ENCODE measurements around the gene INO80. TPM values are rescaled to one million over a fixed set of nuclear protein-coding genes. Genes with fewer than 3 reads are reported as not detected.

INO80 gene
- total RNA-seq, 1 donor from 2014 or later, result 39.2 TPM

DNA sequence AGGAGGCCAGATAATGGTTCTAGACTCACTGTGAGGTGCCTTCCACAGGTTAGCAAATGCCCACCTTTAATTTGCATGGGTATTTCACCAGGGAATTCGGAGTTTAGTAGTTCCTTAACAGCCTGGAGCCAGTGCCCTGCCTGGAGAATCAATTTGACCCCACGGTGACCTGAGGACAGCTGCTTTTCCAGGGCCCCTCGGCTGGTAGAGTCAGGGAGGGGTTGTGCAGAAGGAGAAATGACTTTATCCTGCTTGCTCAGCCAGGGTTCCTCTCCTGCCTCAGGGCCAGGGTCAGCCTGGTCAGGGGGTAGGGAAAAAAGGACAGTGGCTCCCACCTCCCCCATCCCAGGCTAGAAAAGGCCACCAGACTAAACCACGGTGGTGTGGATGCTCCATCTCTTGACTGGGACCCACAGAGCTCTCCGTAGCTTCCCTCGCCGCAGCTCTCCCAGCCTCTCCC lies 175.0 kb downstream of the INO80 start:
- peak overlapping the region; percentile 37 for H3K4me3 Mint-ChIP-seq
- no peaks in the 10 kb centered on the region for H3K9me3 Mint-ChIP-seq
- peak overlapping the region; percentile 72 for H3K27ac Mint-ChIP-seq
- no peaks in the 10 kb centered on the region for H3K36me3 Mint-ChIP-seq (ENCODE audit: low read depth)
- intact Hi-C loops (cut with micrococcal nuclease), result loop anchor here (1.0 to 5.0 kb wide), 3 partner anchors 12 to 341 kb away; partner anchors contain the start of gene DLL4
- DNase-seq (ENCODE audit: low spot score), result no peak
- peaks cover 3% of the 10 kb centered on the region for H3K27me3 Mint-ChIP-seq (ENCODE audit: insufficient read depth)
- peaks cover 20% of the 10 kb centered on the region for H3K4me1 Mint-ChIP-seq (ENCODE audit: low read depth)

DNA sequence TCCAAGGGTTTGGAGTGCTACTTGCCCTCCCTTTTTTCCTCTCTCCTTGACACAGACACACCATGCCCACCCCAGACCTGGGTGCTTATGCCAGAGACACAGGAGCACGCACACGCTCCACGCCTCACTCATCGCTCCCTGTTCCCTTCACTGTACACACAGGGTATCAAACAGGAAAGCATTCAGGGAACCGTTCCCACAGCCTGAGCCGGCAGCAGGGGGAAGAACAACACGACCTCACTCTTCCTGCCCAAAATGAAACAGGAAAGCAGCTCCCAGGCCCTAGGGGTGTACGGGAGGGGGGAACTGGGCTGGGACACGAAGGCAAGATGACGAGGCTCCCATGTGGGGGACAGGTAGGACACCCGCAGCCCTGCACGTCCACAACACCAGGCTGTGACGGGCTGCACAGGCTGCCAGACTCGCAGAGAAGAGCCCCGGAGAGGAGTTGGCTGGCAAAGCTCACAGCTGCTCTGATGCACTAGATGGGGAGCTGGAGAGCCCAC lies 175.7 kb downstream of the INO80 start:
- H3K4me3 Mint-ChIP-seq, result peak overlapping the region; percentile 37
- peak overlapping the region; percentile 45 for H3K27ac Mint-ChIP-seq
- no peak for DNase-seq (ENCODE audit: low spot score)

GRCh38 chr15:40938536-40938870 lies 177.6 kb downstream of the INO80 start:
- Mint-ChIP-seq H3K36me3 (ENCODE audit: low read depth) (no peaks in the 10 kb centered on the region), H3K4me1 (ENCODE audit: low read depth) (peaks cover 13% of the 10 kb centered on the region), H3K27ac (no peak overlapping the region), H3K9me3 (no peaks in the 10 kb centered on the region), H3K27me3 (ENCODE audit: insufficient read depth) (peaks cover 3% of the 10 kb centered on the region), H3K4me3 (no peak overlapping the region)
- no peak for DNase-seq (ENCODE audit: low spot score)
- intact Hi-C loops (cut with micrococcal nuclease), result no loop called here

More for the DNA sequence above, 175.7 kb downstream of the INO80 start:
- Mint-ChIP-seq H3K4me1 (ENCODE audit: low read depth) (peaks cover 15% of the 10 kb centered on the region), H3K27me3 (ENCODE audit: insufficient read depth) (peaks cover 2% of the 10 kb centered on the region), H3K9me3 (no peaks in the 10 kb centered on the region), H3K36me3 (ENCODE audit: low read depth) (no peaks in the 10 kb centered on the region)
- intact Hi-C loops (cut with micrococcal nuclease), result loop anchor here (5.0 kb wide), 2 partner anchors 33 to 342 kb away; no protein-coding TSS in a partner anchor

- DNase-seq (ENCODE audit: low spot score), result no peak
- intact Hi-C loops (cut with micrococcal nuclease), result no loop called here
- H3K4me3 Mint-ChIP-seq, result no peak overlapping the region
- H3K27me3 Mint-ChIP-seq (ENCODE audit: insufficient read depth), result peaks cover 5% of the 10 kb centered on the region
- no peak overlapping the region for H3K27ac Mint-ChIP-seq
- peaks cover 7% of the 10 kb centered on the region for H3K4me1 Mint-ChIP-seq (ENCODE audit: low read depth)
- no peaks in the 10 kb centered on the region for H3K9me3 Mint-ChIP-seq
- H3K36me3 Mint-ChIP-seq (ENCODE audit: low read depth), result no peaks in the 10 kb centered on the region
Measured at GRCh38 chr15:40937762-40938535, 178.1 kb downstream of the INO80 start.

DNA sequence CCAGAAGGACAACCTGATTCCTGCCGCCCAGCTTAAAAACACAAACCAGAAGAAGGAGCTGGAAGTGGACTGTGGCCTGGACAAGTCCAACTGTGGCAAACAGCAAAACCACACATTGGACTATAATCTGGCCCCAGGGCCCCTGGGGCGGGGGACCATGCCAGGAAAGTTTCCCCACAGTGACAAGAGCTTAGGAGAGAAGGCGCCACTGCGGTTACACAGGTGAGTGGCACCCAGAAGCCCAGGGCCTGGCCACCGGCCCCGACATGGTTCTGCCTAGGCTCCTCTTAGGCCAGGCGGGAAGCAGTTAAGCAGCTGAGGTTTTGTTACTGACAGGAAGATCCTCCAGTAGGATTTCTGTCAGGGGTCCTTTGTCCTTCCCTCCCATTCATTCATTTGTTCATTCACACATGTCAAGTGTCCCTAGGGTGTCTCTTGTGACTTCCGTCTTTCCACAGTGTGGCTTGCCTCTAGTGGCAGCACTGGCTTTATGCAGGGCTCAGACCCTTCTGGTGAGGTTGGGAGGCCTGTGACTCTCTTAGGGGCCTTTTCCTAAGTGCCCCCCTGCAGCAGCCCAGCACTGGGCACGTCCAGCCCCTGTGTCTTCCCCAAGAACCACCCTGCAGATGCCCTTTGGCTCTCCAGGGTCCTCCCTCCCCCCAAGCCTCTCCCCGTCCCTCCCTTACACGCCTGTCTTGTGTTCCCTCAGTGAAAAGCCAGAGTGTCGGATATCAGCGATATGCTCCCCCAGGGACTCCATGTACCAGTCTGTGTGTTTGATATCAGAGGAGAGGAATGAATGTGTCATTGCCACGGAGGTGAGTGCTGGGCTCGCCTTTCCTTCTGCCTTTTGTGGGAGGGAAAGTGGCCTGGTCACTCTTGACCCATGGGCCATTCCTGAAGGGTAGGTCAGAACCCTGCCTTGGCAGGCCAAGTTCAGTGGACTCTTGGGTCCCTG lies 179.1 kb downstream of the INO80 start:
- H3K27ac Mint-ChIP-seq, result no peak overlapping the region
- no peaks in the 10 kb centered on the region for H3K36me3 Mint-ChIP-seq (ENCODE audit: low read depth)
- H3K27me3 Mint-ChIP-seq (ENCODE audit: insufficient read depth), result peaks cover 13% of the 10 kb centered on the region
- DNase-seq (ENCODE audit: low spot score), result no peak
- H3K4me3 Mint-ChIP-seq, result no peak overlapping the region
- H3K4me1 Mint-ChIP-seq (ENCODE audit: low read depth), result peaks cover 5% of the 10 kb centered on the region
- no peaks in the 10 kb centered on the region for H3K9me3 Mint-ChIP-seq
- intact Hi-C loops (cut with micrococcal nuclease), result no loop called here

- Mint-ChIP-seq H3K4me1 (ENCODE audit: low read depth) (peaks cover 8% of the 10 kb centered on the region), H3K36me3 (ENCODE audit: low read depth) (no peaks in the 10 kb centered on the region), H3K27ac (no peak overlapping the region), H3K9me3 (no peaks in the 10 kb centered on the region), H3K27me3 (ENCODE audit: insufficient read depth) (peaks cover 17% of the 10 kb centered on the region), H3K4me3 (no peak overlapping the region)
- intact Hi-C loops (cut with micrococcal nuclease), result no loop called here
- DNase-seq (ENCODE audit: low spot score), result no peak
Measured at GRCh38 chr15:40936234-40936708, 179.8 kb downstream of the INO80 start.

DNA sequence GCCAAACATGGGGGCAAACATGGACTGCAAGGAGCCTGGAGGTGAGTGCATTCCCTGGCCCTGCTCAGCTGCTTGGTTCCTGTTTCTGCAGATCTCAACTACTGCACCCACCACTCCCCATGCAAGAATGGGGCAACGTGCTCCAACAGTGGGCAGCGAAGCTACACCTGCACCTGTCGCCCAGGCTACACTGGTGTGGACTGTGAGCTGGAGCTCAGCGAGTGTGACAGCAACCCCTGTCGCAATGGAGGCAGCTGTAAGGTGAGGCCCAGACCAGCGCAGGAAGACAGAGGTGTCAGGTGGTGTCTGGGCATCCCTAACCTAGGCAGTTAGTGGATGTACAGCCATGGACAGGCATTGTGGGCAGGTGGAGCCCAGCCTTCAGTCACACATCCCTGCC lies 181.6 kb downstream of the INO80 start:
- H3K4me1 Mint-ChIP-seq (ENCODE audit: low read depth), result peaks cover 22% of the 10 kb centered on the region
- DNase-seq (ENCODE audit: low spot score), result no peak
- H3K9me3 Mint-ChIP-seq, result no peaks in the 10 kb centered on the region
- peaks cover 33% of the 10 kb centered on the region for H3K27me3 Mint-ChIP-seq (ENCODE audit: insufficient read depth)
- no peaks in the 10 kb centered on the region for H3K36me3 Mint-ChIP-seq (ENCODE audit: low read depth)
- no peak overlapping the region for H3K4me3 Mint-ChIP-seq
- intact Hi-C loops (cut with micrococcal nuclease), result no loop called here
- no peak overlapping the region for H3K27ac Mint-ChIP-seq

DNA sequence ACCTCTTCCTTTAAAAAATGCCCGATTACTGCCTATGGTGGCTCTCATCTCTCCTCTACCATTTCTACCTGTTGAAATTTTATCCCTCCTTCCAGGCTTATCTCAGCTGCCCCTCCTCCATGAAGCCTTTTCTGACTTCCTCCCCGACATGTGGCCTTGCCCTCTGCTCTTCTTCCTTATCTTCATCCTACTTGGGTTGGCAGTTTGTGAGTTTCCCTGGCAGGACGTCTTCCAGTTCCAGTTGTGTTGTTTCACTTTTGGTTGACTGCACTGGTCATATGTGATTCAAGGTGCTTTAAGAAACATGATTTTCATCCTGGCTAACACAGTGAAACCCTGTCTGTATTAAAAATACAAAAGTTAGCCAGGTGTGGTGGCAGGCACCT lies 182.6 kb downstream of the INO80 start:
- H3K4me3 Mint-ChIP-seq, result no peak overlapping the region
- H3K27me3 Mint-ChIP-seq (ENCODE audit: insufficient read depth), result peaks cover 42% of the 10 kb centered on the region
- no peaks in the 10 kb centered on the region for H3K36me3 Mint-ChIP-seq (ENCODE audit: low read depth)
- peaks cover 31% of the 10 kb centered on the region for H3K4me1 Mint-ChIP-seq (ENCODE audit: low read depth)
- no peak for DNase-seq (ENCODE audit: low spot score)
- H3K27ac Mint-ChIP-seq, result no peak overlapping the region
- H3K9me3 Mint-ChIP-seq, result no peaks in the 10 kb centered on the region
- intact Hi-C loops (cut with micrococcal nuclease), result no loop called here

DNA sequence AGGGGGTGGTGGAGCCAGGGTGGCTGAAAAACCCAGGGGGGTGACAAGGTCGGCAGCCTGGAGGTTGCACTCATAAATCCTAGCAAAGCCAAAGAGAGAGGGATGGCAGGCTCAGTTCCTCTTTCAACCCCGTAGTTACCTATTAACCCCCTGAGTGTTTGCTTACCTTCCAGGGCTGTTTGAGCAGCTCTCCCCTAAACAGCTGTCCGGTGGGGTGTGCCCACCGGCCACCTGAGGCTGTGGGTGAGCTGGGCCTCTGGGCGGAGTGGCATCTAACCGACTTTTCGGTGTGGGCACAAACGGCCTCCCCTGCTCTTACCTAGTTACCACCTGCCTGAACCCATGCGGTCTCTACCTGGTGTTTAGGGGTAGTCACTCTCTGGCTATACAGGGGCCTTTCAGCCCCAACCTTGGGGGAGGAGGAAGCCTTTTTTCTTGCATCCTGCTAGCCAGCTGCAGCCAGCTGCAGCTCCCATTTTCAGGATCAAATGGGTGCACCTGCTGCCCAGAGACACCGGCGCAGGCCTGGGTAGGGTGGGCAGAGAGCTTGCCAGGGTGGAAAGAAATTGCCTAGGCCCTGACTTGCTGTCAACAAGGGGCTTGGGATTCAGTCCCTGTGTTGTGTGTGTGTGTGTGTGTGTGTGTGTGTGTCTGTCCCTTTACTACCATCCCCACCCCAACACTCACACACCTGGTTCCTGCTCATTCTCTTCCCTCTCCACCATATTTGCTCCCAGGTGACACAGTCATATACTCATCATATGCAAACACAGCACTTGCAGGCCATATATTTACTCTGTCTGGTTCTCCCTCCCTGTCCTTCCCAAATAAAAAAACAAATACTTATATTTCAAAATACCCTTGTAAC lies 183.2 kb downstream of the INO80 start:
- DNase-seq (ENCODE audit: low spot score), result no peak
- Mint-ChIP-seq H3K27ac (no peak overlapping the region), H3K4me1 (ENCODE audit: low read depth) (peaks cover 33% of the 10 kb centered on the region), H3K27me3 (ENCODE audit: insufficient read depth) (peaks cover 43% of the 10 kb centered on the region), H3K36me3 (ENCODE audit: low read depth) (no peaks in the 10 kb centered on the region), H3K4me3 (no peak overlapping the region), H3K9me3 (no peaks in the 10 kb centered on the region)
- intact Hi-C loops (cut with micrococcal nuclease), result no loop called here

- H3K27me3 Mint-ChIP-seq (ENCODE audit: insufficient read depth), result peaks cover 45% of the 10 kb centered on the region
- H3K36me3 Mint-ChIP-seq (ENCODE audit: low read depth), result no peaks in the 10 kb centered on the region
- H3K4me3 Mint-ChIP-seq, result no peak overlapping the region
- intact Hi-C loops (cut with micrococcal nuclease), result no loop called here
- DNase-seq (ENCODE audit: low spot score), result no peak
- peaks cover 35% of the 10 kb centered on the region for H3K4me1 Mint-ChIP-seq (ENCODE audit: low read depth)
- no peak overlapping the region for H3K27ac Mint-ChIP-seq
- no peaks in the 10 kb centered on the region for H3K9me3 Mint-ChIP-seq
Measured at GRCh38 chr15:40932156-40932555, 183.9 kb downstream of the INO80 start.

DNA sequence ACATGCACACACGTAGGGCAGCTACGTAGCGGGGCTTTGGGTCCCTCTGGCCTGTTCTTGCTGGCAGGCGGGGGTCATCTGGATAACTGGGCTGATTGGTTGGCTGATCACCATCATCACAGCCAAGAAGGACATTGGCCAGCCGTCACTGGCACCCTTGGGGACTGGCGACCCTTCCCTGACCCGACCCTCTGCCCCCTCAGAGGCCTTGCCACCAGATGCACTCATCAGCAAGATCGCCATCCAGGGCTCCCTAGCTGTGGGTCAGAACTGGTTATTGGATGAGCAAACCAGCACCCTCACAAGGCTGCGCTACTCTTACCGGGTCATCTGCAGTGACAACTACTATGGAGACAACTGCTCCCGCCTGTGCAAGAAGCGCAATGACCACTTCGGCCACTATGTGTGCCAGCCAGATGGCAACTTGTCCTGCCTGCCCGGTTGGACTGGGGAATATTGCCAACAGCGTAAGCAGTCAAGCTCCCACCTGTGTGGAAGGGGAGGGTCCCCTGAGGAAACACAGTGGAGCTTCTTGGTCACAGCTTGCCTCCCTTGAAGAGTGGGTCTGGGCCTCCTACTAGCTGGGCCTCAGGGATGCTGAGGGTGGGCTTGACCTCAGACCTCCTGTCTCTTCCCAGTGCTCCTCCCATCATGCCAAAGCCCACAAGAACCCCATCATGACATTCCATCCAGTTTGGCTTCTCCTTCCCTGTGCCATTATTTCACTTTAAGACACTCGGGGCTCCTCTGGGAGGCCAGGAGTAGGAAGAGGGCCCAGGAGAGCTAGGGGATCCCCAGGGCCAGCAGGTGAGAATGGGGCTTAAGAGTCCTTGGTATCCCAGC lies 184.6 kb downstream of the INO80 start:
- no peak for DNase-seq (ENCODE audit: low spot score)
- peaks cover 41% of the 10 kb centered on the region for H3K4me1 Mint-ChIP-seq (ENCODE audit: low read depth)
- H3K27me3 Mint-ChIP-seq (ENCODE audit: insufficient read depth), result peaks cover 51% of the 10 kb centered on the region
- intact Hi-C loops (cut with micrococcal nuclease), result no loop called here
- no peaks in the 10 kb centered on the region for H3K36me3 Mint-ChIP-seq (ENCODE audit: low read depth)
- H3K27ac Mint-ChIP-seq, result no peak overlapping the region
- H3K9me3 Mint-ChIP-seq, result no peaks in the 10 kb centered on the region
- peak overlapping the region; percentile 24 for H3K4me3 Mint-ChIP-seq

Measured in activated T-helper 1 cell treated with anti-CD3 and anti-CD28 coated beads, Interleukin-12 subunit alpha, Interleukin-12 subunit beta, Interleukin-2, Interleukin-4 antibody, amounts not matched to agents 30 ng/mL and 10 ng/mL and 1 ng/mL, durations not matched to agents 14 hours and 24 hours and 36 hours (primary cell).